ENCODE measurements around the gene OR10P1.

GRCh38 chr12:55652352-55652751 lies 15.7 kb downstream of the OR10P1 start:
- TF ChIP-seq EZH2phosphoT487 (IDR thresholded peaks at IDR 0.05) = no peak
- TF ChIP-seq EZH2 (IDR thresholded peaks at IDR 0.05) = no peak
- TF ChIP-seq CTCF (IDR thresholded peaks at IDR 0.05) = no peak
